ENCODE results near the gene CCL20.

DNA sequence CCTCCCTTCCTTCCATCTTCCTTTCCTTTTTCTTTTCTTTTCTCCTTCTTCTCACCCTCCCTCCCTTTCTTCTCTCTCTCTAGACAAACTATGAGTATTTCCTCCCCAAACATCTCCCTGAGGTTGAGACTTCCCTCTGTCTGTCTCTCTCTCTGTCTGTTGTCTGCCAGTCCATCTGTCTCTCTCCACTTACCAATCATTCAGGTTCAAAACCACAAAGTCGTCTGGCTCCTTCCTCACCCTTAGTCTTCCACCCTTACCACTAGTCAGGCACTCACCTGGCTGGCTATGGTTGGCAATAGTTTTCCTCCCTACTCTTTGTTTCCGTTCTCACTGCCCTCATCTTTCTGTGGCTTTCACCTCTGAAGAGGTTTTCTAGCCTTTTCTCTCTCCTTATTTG, 12.9 kb downstream of the CCL20 start:
- TF ChIP-seq, protein P1, sequence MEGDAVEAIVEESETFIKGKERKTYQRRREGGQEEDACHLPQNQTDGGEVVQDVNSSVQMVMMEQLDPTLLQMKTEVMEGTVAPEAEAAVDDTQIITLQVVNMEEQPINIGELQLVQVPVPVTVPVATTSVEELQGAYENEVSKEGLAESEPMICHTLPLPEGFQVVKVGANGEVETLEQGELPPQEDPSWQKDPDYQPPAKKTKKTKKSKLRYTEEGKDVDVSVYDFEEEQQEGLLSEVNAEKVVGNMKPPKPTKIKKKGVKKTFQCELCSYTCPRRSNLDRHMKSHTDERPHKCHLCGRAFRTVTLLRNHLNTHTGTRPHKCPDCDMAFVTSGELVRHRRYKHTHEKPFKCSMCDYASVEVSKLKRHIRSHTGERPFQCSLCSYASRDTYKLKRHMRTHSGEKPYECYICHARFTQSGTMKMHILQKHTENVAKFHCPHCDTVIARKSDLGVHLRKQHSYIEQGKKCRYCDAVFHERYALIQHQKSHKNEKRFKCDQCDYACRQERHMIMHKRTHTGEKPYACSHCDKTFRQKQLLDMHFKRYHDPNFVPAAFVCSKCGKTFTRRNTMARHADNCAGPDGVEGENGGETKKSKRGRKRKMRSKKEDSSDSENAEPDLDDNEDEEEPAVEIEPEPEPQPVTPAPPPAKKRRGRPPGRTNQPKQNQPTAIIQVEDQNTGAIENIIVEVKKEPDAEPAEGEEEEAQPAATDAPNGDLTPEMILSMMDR (IDR thresholded peaks at IDR 0.05; ENCODE audit: extremely low read depth in 1 of 2, insufficient read depth in 1 of 2, low read depth in 1 of 2, low read length in 2 of 2) = no peak
- TF ChIP-seq POLR2A (IDR thresholded peaks at IDR 0.05; ENCODE audit: low read depth, low read length) = no peak
- no peak for TF ChIP-seq POLR2AphosphoS5 (IDR thresholded peaks at IDR 0.05; ENCODE audit: insufficient read depth, low read depth, low read length)
- TF ChIP-seq JUN (IDR thresholded peaks at IDR 0.05; ENCODE audit: borderline replicate concordance, insufficient read depth, insufficient read length, low read depth) = no peak
- TF ChIP-seq FOS (IDR thresholded peaks at IDR 0.05; ENCODE audit: borderline replicate concordance, insufficient read depth, low read length) = no peak
- no peak for TF ChIP-seq EZH2 (IDR thresholded peaks at IDR 0.05; ENCODE audit: borderline replicate concordance, low read depth, low read length, severe bottlenecking)
- no peak for TF ChIP-seq MYC (IDR thresholded peaks at IDR 0.05; ENCODE audit: low read depth, low read length)
- TF ChIP-seq, protein P2, sequence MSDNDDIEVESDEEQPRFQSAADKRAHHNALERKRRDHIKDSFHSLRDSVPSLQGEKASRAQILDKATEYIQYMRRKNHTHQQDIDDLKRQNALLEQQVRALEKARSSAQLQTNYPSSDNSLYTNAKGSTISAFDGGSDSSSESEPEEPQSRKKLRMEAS (IDR thresholded peaks at IDR 0.05; ENCODE audit: insufficient read depth, insufficient read length) = no peak
